Glomerular visceral epithelial cell (primary cell): ENCODE results near the gene SMIM28.
"Not testable (repeated sequence)": the region's sequence is repeated elsewhere in the genome, so short reads cannot be mapped to it uniquely, and the experiment has no call there.

Source experiments
- DNase-seq: peaks from one replicate; pipeline ENCODE4 v3.0.0-alpha.2; 2016; ENCODE audit errors: extremely low spot score

SMIM28 gene

GRCh38 chr6:138405816-138406413, 28.2 kb downstream of the SMIM28 start:
- DNase-seq, result no peak

- no peak for DNase-seq
Observed at GRCh38 chr6:138406443-138406842, 28.7 kb downstream of the SMIM28 start.

- DNase-seq, result no peak
Observed at GRCh38 chr6:138410048-138410735, 32.5 kb downstream of the SMIM28 start.

- peak; percentile 58 for DNase-seq
Observed at GRCh38 chr6:138410972-138411880, 33.5 kb downstream of the SMIM28 start.

- DNase-seq, result no peak
Observed at GRCh38 chr6:138415125-138415524, 37.4 kb downstream of the SMIM28 start.

GRCh38 chr6:138416206-138416605, 38.5 kb downstream of the SMIM28 start:
- DNase-seq, result no peak

GRCh38 chr6:138417493-138418117, 39.9 kb downstream of the SMIM28 start:
- DNase-seq, result no peak

GRCh38 chr6:138418118-138418742, 40.5 kb downstream of the SMIM28 start:
- DNase-seq, result no peak

- no peak for DNase-seq
Observed at GRCh38 chr6:138419766-138420165, 42.1 kb downstream of the SMIM28 start.

GRCh38 chr6:138420356-138420755, 42.7 kb downstream of the SMIM28 start:
- DNase-seq, result no peak

- DNase-seq, result no peak
Observed at GRCh38 chr6:138421089-138421488, 43.4 kb downstream of the SMIM28 start.

GRCh38 chr6:138421608-138422007, 43.9 kb downstream of the SMIM28 start:
- no peak for DNase-seq

- no peak for DNase-seq
Observed at GRCh38 chr6:138422861-138423260, 45.2 kb downstream of the SMIM28 start.

- no peak for DNase-seq
Observed at GRCh38 chr6:138424004-138424904, 46.5 kb downstream of the SMIM28 start.

- not testable (repeated sequence) for DNase-seq
Observed at GRCh38 chr6:138425256-138425655, 47.6 kb downstream of the SMIM28 start.

- no peak for DNase-seq
Observed at GRCh38 chr6:138426500-138427123, 48.9 kb downstream of the SMIM28 start.

- DNase-seq, result no peak
Observed at GRCh38 chr6:138427701-138428100, 50.0 kb downstream of the SMIM28 start.

GRCh38 chr6:138428944-138429598, 51.4 kb downstream of the SMIM28 start:
- peak; percentile 57 for DNase-seq

- no peak for DNase-seq
Observed at GRCh38 chr6:138429761-138430160, 52.1 kb downstream of the SMIM28 start.
